ENCODE data around the gene PRKCA.

GRCh38 chr17:66542967-66543520, 240.6 kb downstream of the PRKCA start:
- TF ChIP-seq CTCF (IDR thresholded peaks at IDR 0.05) = no peak
- TF ChIP-seq ZFX (IDR thresholded peaks at IDR 0.05; ENCODE audit: borderline replicate concordance) = no peak
